ENCODE measurements around the gene P2RY1. TPM values are rescaled to one million over a fixed set of nuclear protein-coding genes. Genes with fewer than 3 reads are reported as not detected.

The P2RY1 gene
- total RNA-seq, 1 donor = 0.43 TPM

DNA sequence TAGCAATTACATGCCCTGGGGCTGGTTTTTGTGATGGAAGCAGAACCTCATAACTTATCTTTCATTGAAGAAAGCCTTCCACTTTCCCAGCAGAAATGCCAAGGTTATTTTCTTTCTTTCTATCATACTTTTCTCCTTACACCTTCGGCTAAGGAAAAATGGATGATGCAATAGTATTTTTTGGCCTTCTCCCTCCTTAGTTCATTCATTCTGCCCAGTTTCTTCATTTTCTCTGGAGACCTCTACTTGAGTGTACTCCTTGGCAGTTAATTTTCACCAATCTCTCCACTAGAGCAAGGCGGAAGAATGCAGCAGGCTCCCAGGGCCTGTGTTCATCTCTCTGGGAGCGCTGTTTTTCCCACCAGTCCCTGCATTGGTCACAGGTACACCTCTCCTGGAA, 7.6 kb upstream of the P2RY1 start:
- no peak overlapping the region for H3K4me3 ChIP-seq (ENCODE audit: low read depth, low read length)
- no peak for DNase-seq (ENCODE audit: low read depth)
- TF ChIP-seq, protein P1, sequence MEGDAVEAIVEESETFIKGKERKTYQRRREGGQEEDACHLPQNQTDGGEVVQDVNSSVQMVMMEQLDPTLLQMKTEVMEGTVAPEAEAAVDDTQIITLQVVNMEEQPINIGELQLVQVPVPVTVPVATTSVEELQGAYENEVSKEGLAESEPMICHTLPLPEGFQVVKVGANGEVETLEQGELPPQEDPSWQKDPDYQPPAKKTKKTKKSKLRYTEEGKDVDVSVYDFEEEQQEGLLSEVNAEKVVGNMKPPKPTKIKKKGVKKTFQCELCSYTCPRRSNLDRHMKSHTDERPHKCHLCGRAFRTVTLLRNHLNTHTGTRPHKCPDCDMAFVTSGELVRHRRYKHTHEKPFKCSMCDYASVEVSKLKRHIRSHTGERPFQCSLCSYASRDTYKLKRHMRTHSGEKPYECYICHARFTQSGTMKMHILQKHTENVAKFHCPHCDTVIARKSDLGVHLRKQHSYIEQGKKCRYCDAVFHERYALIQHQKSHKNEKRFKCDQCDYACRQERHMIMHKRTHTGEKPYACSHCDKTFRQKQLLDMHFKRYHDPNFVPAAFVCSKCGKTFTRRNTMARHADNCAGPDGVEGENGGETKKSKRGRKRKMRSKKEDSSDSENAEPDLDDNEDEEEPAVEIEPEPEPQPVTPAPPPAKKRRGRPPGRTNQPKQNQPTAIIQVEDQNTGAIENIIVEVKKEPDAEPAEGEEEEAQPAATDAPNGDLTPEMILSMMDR (IDR thresholded peaks at IDR 0.05; ENCODE audit: insufficient read depth, low read depth, low read length) = no peak

DNA sequence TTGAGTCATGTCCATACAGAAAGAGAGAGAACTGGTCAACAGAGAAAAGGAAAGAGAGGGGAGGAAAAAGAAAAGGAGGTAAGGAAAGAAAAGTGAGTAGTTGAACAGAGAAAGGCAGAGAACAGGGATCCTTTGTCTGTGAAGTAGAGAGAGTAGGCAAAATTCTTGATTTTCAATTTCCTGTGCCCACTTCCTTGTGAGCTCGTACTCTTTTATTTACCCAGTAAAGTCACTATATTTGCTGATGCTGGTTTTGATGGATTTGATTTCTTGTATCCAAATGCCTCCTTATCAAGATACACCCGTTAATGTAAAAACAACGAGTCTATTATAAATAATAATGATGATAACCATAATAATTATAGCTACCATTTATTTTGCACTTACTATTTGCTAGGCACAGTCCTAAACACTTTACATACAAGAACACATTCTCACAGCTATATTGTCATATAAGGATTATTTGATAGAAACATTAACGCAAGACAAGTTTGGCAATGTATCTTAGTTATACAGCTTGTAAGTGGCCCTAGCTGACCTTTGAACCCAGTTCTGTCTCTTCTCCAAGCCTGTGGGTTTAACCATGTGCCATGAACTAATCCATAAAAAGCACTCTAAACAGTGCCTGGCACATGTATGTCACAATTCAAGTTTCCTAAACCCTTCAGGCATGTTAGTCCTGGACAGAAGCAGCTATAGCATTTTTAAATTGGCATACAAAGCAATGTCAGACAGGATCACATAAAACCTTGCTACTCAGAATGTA, 6.7 kb upstream of the P2RY1 start:
- no peak overlapping the region for H3K4me3 ChIP-seq (ENCODE audit: low read depth, low read length)
- no peak for DNase-seq (ENCODE audit: low read depth)
- TF ChIP-seq, protein P1 (IDR thresholded peaks at IDR 0.05; ENCODE audit: insufficient read depth, low read depth, low read length) = no peak

DNA sequence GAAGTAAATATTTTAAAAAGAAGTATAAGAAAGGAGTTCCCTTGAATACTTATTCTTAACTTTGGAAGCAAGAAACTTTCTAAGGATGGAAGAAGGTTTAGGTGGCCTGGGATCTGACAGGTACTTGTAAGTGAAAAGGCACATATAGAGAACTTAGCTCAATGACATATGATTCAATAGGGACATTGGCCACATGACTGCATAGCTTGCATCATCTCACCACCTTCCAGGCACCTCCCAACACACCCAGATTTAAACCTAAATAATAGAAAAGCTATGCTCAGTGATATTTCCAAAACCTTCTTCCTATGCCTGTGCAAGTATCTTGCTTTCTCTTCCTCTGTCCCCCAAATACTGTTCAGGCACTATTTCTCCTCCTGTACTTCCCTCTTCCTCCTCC, 4.7 kb upstream of the P2RY1 start:
- TF ChIP-seq, protein P1 (IDR thresholded peaks at IDR 0.05; ENCODE audit: insufficient read depth, low read depth, low read length) = no peak
- no peak overlapping the region for H3K4me3 ChIP-seq (ENCODE audit: low read depth, low read length)
- DNase-seq (ENCODE audit: low read depth) = no peak

DNA sequence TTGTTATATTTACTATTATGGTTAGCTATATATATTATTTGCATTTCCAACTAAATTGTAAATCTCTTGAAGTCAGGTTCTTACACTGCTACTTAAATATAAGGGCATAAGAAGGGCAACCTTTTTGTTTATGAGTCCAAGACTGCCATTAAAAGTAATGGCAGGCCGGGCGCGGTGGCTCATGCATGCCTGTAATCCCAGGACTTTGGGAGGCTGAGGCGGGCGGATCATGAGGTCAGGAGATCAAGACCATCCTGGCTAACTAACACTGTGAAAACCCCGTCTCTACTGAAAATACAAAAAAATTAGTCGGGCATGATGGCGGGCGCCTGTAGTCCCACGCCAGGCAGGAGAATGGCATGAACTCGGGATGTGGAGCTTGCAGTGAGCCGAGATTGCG, 2.9 kb upstream of the P2RY1 start:
- DNase-seq (ENCODE audit: low read depth) = no peak
- TF ChIP-seq, protein P1 (IDR thresholded peaks at IDR 0.05; ENCODE audit: insufficient read depth, low read depth, low read length) = no peak

GRCh38 chr3:152833089-152833488, 1.8 kb upstream of the P2RY1 start:
- TF ChIP-seq, protein P1 (IDR thresholded peaks at IDR 0.05; ENCODE audit: insufficient read depth, low read depth, low read length) = no peak
- no peak for DNase-seq (ENCODE audit: low read depth)
- H3K4me3 ChIP-seq (ENCODE audit: low read depth, low read length) = no peak overlapping the region

More for the DNA sequence above, 2.9 kb upstream of the P2RY1 start:
- no peak overlapping the region for H3K4me3 ChIP-seq (ENCODE audit: low read depth, low read length)

GRCh38 chr3:152834191-152834775, 648 bp upstream of the P2RY1 start:
- DNase-seq (ENCODE audit: low read depth) = no peak
- H3K4me3 ChIP-seq (ENCODE audit: low read depth, low read length) = peak overlapping the region; percentile 65
- TF ChIP-seq, protein P1 (IDR thresholded peaks at IDR 0.05; ENCODE audit: insufficient read depth, low read depth, low read length) = no peak

Data from fibroblast of villous mesenchyme (primary cell).